DMS 273 (cell line): Measurements from ENCODE around the gene ABHD16B.

Source experiments
- DNase-seq: peaks from one replicate; lab custom pipeline; 2025; ENCODE audit not compliant: unreplicated experiment; lab: John Stamatoyannopoulos, UW

ABHD16B gene

DNA sequence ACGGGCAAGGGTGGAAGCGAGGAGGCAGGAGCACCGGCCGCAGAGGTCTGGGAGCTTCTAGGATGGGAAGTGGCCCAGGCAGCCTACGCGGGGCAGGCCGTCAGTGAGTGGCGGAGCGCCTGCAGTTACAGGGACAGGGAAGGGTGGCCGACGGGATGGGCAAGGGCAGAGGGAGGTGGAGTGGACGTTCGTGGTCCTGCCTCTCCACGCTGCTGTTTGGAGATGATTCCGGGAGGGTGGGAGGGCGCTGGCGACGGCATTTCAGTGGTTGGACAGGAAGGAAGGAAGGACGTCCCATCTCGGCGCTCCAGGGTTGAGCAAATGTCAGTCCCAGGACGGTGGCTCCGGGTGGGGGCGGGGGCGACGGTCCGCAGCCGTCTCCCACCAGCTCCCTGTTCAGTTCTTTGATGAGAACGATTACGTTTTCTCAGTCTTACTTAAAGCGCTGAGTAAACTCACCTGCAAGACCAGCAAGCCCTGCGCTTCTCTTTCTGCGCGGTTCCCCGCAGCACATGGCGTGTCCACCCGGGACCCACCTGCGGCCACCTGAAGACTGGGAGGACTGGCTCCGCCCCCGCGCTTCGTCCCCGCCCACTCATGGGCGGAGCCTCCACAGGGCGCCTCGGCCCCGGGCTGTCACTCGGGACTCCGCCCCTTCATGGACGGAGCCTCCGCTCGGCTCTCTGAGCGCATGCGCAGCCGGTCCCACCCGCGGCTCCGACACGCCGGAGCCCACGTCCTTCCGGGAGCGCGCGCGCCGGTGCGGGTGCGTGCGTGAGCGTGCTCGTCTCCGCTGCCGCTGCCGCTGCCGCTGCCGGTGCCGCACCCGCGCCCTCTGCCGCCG lies 33.3 kb downstream of the ABHD16B start, which contains the start of gene DNAJC5:
TSS of gene DNAJC5 (plus strand) at position 769 of the 844 bp plus-strand sequence. CDS start 33,220 bp downstream, outside the sequence.
- DNase-seq = peak; percentile 97

- DNase-seq = peak; percentile 56
Measured at GRCh38 chr20:63895202-63895951, 34.1 kb downstream of the ABHD16B start.

GRCh38 chr20:63895952-63896263 lies 34.6 kb downstream of the ABHD16B start:
- DNase-seq = no peak

DNA sequence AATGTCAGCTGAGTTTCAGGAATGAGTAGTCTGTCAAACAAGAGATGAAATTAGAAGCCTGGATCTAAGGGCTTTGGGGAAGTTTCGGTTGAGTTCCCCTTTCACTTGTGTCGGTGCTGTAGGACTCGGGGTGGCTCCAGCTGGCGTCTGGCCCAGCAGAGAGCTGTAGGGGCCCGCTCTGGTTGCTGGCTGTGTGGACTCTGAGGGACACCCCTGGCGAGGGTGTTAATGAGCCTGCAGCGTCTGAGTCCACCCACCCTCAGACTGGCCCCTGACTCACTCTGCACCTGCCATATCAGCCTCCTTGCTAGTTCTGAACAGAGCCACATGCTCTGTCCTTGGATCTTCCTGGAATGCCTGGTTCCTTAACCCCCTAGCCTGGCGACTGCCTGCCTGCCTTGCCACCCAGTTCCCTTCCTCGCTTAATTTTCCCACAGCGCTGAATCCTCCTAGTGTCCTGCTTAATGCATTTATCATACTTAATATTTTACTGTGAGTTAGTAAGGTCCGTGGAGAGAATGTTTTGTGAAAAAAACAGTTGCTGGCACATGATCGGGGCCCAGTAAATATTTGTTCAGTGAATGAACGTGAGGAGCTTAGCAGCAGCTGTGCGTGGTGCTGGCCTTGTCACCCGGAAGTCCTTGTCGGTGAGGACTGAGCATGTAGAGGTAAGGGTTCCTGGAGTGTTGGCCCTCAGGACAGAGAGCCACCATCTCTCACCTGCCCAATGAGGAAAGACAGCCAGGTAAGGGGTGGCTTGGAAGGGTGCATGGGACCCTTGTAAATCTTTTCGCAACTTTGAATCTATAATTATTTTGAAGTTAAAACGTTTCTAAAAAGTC lies 35.2 kb downstream of the ABHD16B start:
- peak; percentile 57 for DNase-seq

- no peak for DNase-seq
Measured at GRCh38 chr20:63897978-63898561, 36.8 kb downstream of the ABHD16B start.

DNA sequence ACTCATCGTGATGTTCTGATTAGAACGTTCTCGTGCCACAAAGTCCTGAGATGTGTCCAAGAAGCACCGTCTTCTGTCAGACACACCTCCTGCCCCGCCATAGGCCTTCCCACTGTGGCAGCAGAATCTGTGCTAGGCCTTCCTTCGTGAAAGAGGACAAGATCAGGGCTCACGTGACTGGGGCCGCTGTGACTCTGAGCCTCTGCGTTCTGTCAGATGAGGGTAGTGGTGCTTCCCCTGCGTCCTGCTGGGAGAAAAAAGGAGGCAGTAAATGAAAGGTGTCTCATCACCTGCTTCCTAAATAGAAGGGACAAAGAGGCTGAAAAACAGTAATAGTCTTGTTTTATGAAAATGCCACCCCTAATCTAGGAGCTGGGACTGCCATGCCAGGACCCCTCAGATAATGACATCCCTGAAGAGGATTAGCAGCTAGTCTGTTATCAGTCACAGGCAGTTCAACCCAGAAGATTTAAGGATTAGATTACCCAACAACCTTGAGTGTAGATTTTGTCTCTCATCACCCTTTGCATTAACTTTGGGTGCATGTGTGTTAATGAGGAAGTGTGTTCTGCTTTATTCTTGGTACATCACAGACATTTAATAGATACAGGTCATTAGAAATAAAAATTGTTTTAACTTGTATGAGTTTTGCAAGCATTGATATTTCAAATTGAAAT lies 37.7 kb downstream of the ABHD16B start:
- no peak for DNase-seq

GRCh38 chr20:63900413-63900812 lies 39.1 kb downstream of the ABHD16B start:
- no peak for DNase-seq

- DNase-seq = no peak
Measured at GRCh38 chr20:63903796-63904561, 42.7 kb downstream of the ABHD16B start.

- peak; percentile 34 for DNase-seq
Measured at GRCh38 chr20:63908008-63908682, 46.8 kb downstream of the ABHD16B start.

DNA sequence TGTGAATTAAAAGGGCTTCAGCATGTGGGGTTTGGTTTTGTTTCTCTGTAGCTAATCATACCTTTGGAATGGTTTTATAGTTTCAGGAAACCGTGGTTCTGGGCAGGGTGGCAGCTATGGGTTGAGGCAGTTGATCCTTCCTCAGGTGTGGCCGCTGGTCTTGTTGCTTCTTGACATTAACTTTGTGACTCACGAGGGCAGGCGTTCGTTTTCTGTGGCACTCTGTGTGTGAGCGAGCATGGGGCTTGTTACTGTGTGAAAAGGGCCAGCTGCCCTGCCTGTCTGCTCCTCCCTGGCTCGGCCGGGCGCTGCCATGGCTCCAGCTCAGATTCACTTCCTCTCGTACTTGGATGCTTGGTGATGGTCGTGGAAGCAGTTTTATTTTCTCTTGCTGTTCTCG lies 49.9 kb downstream of the ABHD16B start:
- DNase-seq = no peak
